ENCODE measurements around the gene PCDHGA12. TPM values are rescaled to one million over a fixed set of nuclear protein-coding genes. Genes with fewer than 3 reads are reported as not detected.

PCDHGA12 gene
- total RNA-seq, 2 experiments from 2014 or later = not detected

DNA sequence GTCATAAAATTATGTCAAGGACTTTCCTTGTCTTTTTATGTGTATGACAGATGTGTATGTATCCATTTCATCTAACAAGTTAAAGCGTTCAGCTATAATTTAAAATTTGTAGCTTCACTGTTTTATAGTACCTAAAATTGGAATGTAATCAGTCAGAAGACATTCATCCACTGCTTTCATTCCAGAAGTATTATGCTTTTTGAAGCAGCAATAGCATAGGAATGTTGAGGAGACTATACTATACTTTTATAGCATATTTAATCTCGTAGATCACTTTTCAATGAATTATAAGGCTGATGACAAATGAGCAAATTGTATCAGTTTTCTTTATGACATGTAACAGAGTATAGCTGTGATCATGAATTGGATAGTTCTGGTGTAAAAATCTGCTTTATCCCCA is 6.9 kb downstream of the PCDHGA12 start:
- no peaks in the 10 kb centered on the region for H3K36me3 ChIP-seq (ENCODE audit: insufficient read depth, low read length)
- no peak overlapping the region for H3K27ac ChIP-seq (ENCODE audit: low read depth in 1 of 2, low read length in 2 of 2)
- H3K4me1 ChIP-seq (ENCODE audit: insufficient read depth, low read length) = no peaks in the 10 kb centered on the region
- no peaks in the 10 kb centered on the region for H3K4me1 Mint-ChIP-seq (ENCODE audit: low read depth)
- intact Hi-C loops (cut with DNase I, micrococcal nuclease) = no loop called here
- no peak overlapping the region for H3K4me3 Mint-ChIP-seq
- peaks cover under 1% of the 10 kb centered on the region for H3K36me3 Mint-ChIP-seq (ENCODE audit: low read depth)
- TF ChIP-seq, protein P1, sequence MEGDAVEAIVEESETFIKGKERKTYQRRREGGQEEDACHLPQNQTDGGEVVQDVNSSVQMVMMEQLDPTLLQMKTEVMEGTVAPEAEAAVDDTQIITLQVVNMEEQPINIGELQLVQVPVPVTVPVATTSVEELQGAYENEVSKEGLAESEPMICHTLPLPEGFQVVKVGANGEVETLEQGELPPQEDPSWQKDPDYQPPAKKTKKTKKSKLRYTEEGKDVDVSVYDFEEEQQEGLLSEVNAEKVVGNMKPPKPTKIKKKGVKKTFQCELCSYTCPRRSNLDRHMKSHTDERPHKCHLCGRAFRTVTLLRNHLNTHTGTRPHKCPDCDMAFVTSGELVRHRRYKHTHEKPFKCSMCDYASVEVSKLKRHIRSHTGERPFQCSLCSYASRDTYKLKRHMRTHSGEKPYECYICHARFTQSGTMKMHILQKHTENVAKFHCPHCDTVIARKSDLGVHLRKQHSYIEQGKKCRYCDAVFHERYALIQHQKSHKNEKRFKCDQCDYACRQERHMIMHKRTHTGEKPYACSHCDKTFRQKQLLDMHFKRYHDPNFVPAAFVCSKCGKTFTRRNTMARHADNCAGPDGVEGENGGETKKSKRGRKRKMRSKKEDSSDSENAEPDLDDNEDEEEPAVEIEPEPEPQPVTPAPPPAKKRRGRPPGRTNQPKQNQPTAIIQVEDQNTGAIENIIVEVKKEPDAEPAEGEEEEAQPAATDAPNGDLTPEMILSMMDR (IDR thresholded peaks at IDR 0.05) = no peak
- peaks cover 76% of the 10 kb centered on the region for H3K27me3 Mint-ChIP-seq
- H3K9me3 Mint-ChIP-seq = peaks cover 7% of the 10 kb centered on the region
- H3K4me3 ChIP-seq (ENCODE audit: low read length) = no peak overlapping the region
- ATAC-seq (ENCODE audit: poor library complexity) (no peak), DNase-seq (no peak)
- peaks cover 2 to 20% of the 10 kb centered on the region in 2 experiments for H3K9me3 ChIP-seq (ENCODE audit: control insufficient read depth in 1 of 2, insufficient read depth in 1 of 2, low read length in 2 of 2)
- CTCF ChIA-PET = interaction anchor here (1.4 kb wide), 1 partner anchor 40 kb away, joined by 3 read pairs; no protein-coding TSS in a partner anchor
- POLR2A ChIA-PET = no interaction called here
- H3K27ac Mint-ChIP-seq = no peak overlapping the region
- H3K27me3 ChIP-seq (ENCODE audit: control insufficient read depth in 1 of 2, insufficient read depth in 2 of 2, low read length in 2 of 2) = peaks cover 12 to 13% of the 10 kb centered on the region in 2 experiments

DNA sequence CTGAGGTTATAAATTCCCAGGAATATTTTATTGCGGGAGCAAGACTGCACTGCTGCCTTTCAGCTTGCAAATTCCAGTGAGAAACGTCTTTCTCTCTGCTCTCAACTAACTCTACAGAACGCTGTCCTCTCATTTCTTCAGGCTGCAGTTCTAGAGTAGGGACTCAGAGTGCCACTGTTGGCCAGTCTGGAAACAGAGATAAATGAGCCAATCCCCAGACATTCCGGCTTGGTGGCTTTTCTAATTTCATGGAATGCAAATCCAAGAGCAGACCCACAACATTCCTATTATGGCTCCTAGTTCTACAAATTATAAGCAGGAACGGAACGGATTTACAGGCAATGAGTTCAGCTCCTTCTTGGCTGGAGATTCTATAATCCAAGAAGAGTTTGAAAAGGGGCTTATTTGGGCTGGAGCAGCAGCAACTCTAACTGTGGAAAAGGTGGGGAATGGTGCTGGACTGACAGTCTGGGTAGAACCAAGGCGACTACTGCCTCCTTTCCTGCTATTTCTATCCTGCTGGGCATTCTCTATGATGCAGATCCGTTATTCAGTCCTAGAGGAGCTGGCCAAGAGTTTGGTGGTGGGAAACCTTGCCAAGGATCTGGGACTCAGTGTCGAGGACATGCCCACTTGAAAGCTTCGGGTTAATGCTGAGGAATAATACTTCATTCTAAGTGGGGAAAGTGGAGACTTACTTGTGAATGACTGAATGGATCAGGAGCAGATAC is 9.3 kb downstream of the PCDHGA12 start:
- Mint-ChIP-seq H3K4me1 (ENCODE audit: low read depth) (no peaks in the 10 kb centered on the region), H3K27ac (no peak overlapping the region), H3K27me3 (peaks cover 69% of the 10 kb centered on the region), H3K9me3 (peaks cover 2% of the 10 kb centered on the region), H3K36me3 (ENCODE audit: low read depth) (no peaks in the 10 kb centered on the region), H3K4me3 (no peak overlapping the region)
- POLR2A ChIA-PET = no interaction called here
- CTCF ChIA-PET = no interaction called here
- Histone ChIP-seq H3K9me3 (ENCODE audit: control insufficient read depth in 1 of 2, insufficient read depth in 1 of 2, low read length in 2 of 2) (peaks cover 0 to 9% of the 10 kb centered on the region in 2 experiments), H3K4me3 (ENCODE audit: low read length) (no peak overlapping the region), H3K27me3 (ENCODE audit: control insufficient read depth in 1 of 2, insufficient read depth in 2 of 2, low read length in 2 of 2) (peaks cover 0 to 3% of the 10 kb centered on the region in 2 experiments), H3K27ac (ENCODE audit: low read depth in 1 of 2, low read length in 2 of 2) (no peak overlapping the region), H3K4me1 (ENCODE audit: insufficient read depth, low read length) (no peaks in the 10 kb centered on the region), H3K36me3 (ENCODE audit: insufficient read depth, low read length) (no peaks in the 10 kb centered on the region)
- intact Hi-C loops (cut with DNase I, micrococcal nuclease) = no loop called here
- ATAC-seq (ENCODE audit: poor library complexity) (no peak), DNase-seq (no peak)
- TF ChIP-seq, protein P1 (IDR thresholded peaks at IDR 0.05) = no peak

DNA sequence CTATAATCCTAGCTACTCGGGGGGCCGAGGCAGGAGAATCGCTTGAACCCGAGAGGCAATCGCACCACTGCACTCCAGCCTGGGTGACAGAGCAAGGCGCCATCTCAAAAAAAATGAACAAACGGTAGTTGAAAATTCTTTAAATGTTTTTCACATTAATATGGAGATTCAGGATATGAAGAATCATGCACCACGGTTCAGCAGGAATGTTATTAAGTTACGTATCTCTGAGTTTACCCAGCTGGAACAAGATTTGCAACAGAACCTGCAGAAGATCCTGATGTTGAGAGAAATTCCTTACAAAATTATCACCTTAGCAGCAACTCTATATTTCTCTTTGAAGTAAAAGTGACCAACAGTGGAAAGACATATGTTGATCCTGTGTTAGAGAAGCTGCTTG is 10.0 kb downstream of the PCDHGA12 start:
- H3K4me1 Mint-ChIP-seq (ENCODE audit: low read depth) = no peaks in the 10 kb centered on the region
- TF ChIP-seq, protein P1 (IDR thresholded peaks at IDR 0.05) = no peak
- Histone ChIP-seq H3K9me3 (ENCODE audit: control insufficient read depth in 1 of 2, insufficient read depth in 1 of 2, low read length in 2 of 2) (peaks cover 0 to 9% of the 10 kb centered on the region in 2 experiments), H3K4me3 (ENCODE audit: low read length) (no peak overlapping the region), H3K36me3 (ENCODE audit: insufficient read depth, low read length) (no peaks in the 10 kb centered on the region), H3K27ac (ENCODE audit: low read depth in 1 of 2, low read length in 2 of 2) (no peak overlapping the region), H3K4me1 (ENCODE audit: insufficient read depth, low read length) (no peaks in the 10 kb centered on the region), H3K27me3 (ENCODE audit: control insufficient read depth in 1 of 2, insufficient read depth in 2 of 2, low read length in 2 of 2) (peaks cover 0 to 5% of the 10 kb centered on the region in 2 experiments)
- H3K9me3 Mint-ChIP-seq = no peaks in the 10 kb centered on the region
- H3K27ac Mint-ChIP-seq = no peak overlapping the region
- H3K27me3 Mint-ChIP-seq = peaks cover 66% of the 10 kb centered on the region
- ChIA-PET CTCF (no interaction called here), POLR2A (no interaction called here)
- no peak overlapping the region for H3K4me3 Mint-ChIP-seq
- H3K36me3 Mint-ChIP-seq (ENCODE audit: low read depth) = no peaks in the 10 kb centered on the region
- intact Hi-C loops (cut with DNase I, micrococcal nuclease) = no loop called here
- no peak for ATAC-seq (ENCODE audit: poor library complexity)
- no peak for DNase-seq
